WTC11 (cell line): ENCODE measurements around the gene DNM3. TPM values are rescaled to one million over a fixed set of nuclear protein-coding genes. Genes with fewer than 3 reads are reported as not detected.
A peak's percentile ranks its signal among the peaks of the same experiment; 100 is the strongest.

Source experiments
- ATAC-seq: fragments of 200-7000 bp; cut with Tn5 transposase; 2 replicates; pipeline ENCODE4 v1.10.0; 2021; ENCODE audit warnings: mild to moderate bottlenecking, moderate library complexity
- CTCF ChIA-PET: fragments of 300-600 bp; sonication (Branson Sonifier 250); formaldehyde crosslinking; loops from one replicate; lab custom pipeline; 2021; ENCODE audit warnings: antibody characterized with exemption; lab: Charles Lee
- POLR2A ChIA-PET: fragments of 350-600 bp; sonication (Branson Sonifier 250); formaldehyde crosslinking; loops from one replicate; lab custom pipeline; 2021; ENCODE audit warnings: antibody characterized with exemption; lab: Charles Lee
- DNase-seq: peaks from one replicate; pipeline ENCODE4 v3.0.0; 2021; ENCODE audit warnings: low spot score
- H3K27ac Mint-ChIP-seq: 2 replicates; pipeline ENCODE4 v1.8.0; 2021; ENCODE audit warnings: mixed read lengths
- H3K27me3 Mint-ChIP-seq: 2 replicates; pipeline ENCODE4 v1.8.0; 2021; ENCODE audit warnings: low read depth, mild to moderate bottlenecking, moderate library complexity, mixed read lengths
- H3K36me3 Mint-ChIP-seq: 2 replicates; pipeline ENCODE4 v1.8.0; 2021; ENCODE audit warnings: mixed read lengths
- H3K4me1 Mint-ChIP-seq: 2 replicates; pipeline ENCODE4 v1.8.0; 2022; ENCODE audit warnings: mixed read lengths
- H3K4me3 Mint-ChIP-seq: 2 replicates; pipeline ENCODE4 v1.8.0; 2021; ENCODE audit warnings: mild to moderate bottlenecking, moderate library complexity, mixed read lengths
- H3K9me3 Mint-ChIP-seq: 2 replicates; pipeline ENCODE4 v1.8.0; 2021; ENCODE audit warnings: mixed read lengths
- FOXK1 ChIP-seq: sonication (generic); formaldehyde crosslinking; IDR thresholded peaks from 2 replicates; pipeline ENCODE4 v1.8.0; 2022; ENCODE audit warnings: mild to moderate bottlenecking, moderate library complexity, missing genetic modification reagents
- FOXP1 ChIP-seq: sonication (generic); formaldehyde crosslinking; IDR thresholded peaks from 2 replicates; pipeline ENCODE4 v1.8.0; 2022; ENCODE audit warnings: missing genetic modification reagents, mild to moderate bottlenecking, moderate library complexity, borderline replicate concordance
- HMGA2 ChIP-seq: fragments of 250-450 bp; sonication (Bioruptor Pico); IDR thresholded peaks from 2 replicates; pipeline ENCODE4 v1.4.0; 2021; ENCODE audit warnings: mild to moderate bottlenecking, moderate library complexity
- IRF2 ChIP-seq: sonication (generic); formaldehyde crosslinking; IDR thresholded peaks from 2 replicates; pipeline ENCODE4 v1.8.0; 2022; ENCODE audit warnings: low read depth, missing genetic modification reagents, borderline replicate concordance
- JAZF1 ChIP-seq: fragments of 250-450 bp; sonication (Bioruptor Pico); IDR thresholded peaks from 2 replicates; pipeline ENCODE4 v1.9.0; 2021; ENCODE audit warnings: moderate library complexity, mild to moderate bottlenecking, inconsistent platforms
- NFE2L1 ChIP-seq: sonication (generic); formaldehyde crosslinking; IDR thresholded peaks from 2 replicates; pipeline ENCODE4 v1.8.1; 2023; ENCODE audit warnings: missing genetic modification reagents
- NFYB ChIP-seq: sonication (generic); formaldehyde crosslinking; conservative IDR thresholded peaks from 2 replicates; pipeline ENCODE4 v1.8.0; 2022; ENCODE audit warnings: low read depth, missing genetic modification reagents
- NR2C2 ChIP-seq: sonication (generic); formaldehyde crosslinking; IDR thresholded peaks from 2 replicates; pipeline ENCODE4 v1.8.0; 2022; ENCODE audit warnings: mild to moderate bottlenecking, missing genetic modification reagents
- SOX15 ChIP-seq: fragments of 250-450 bp; sonication (Bioruptor Pico); IDR thresholded peaks from 2 replicates; pipeline ENCODE4 v1.9.0; 2021; ENCODE audit warnings: mild to moderate bottlenecking
- total RNA-seq: library from RNA; stranded (reverse); gene quantifications from 3 replicates; pipeline ENCODE4 v1.2.3, GENCODE V29; 2021
- TF ChIP-seq, protein P1 (sequence below): sonication (generic); formaldehyde crosslinking; IDR thresholded peaks from 2 replicates; pipeline ENCODE4 v1.8.1; 2023; ENCODE audit warnings: mild to moderate bottlenecking, missing genetic modification reagents, moderate library complexity
- TF ChIP-seq, protein P2 (sequence below): fragments of 250-450 bp; sonication (Bioruptor Pico); IDR thresholded peaks from 2 replicates; pipeline ENCODE4 v1.9.0; 2021; ENCODE audit warnings: mild to moderate bottlenecking
- TF ChIP-seq, protein P3 (sequence below): sonication (generic); formaldehyde crosslinking; IDR thresholded peaks from 2 replicates; pipeline ENCODE4 v1.8.1; 2023; ENCODE audit warnings: mild to moderate bottlenecking, moderate library complexity, missing genetic modification reagents
- TF ChIP-seq, protein P4 (sequence below): sonication (generic); formaldehyde crosslinking; IDR thresholded peaks from 2 replicates; pipeline ENCODE4 v1.8.0; 2023; ENCODE audit warnings: missing genetic modification reagents, mild to moderate bottlenecking, borderline replicate concordance
- TF ChIP-seq, protein P5 (sequence below): sonication (generic); formaldehyde crosslinking; IDR thresholded peaks from 2 replicates; pipeline ENCODE4 v1.8.0; 2022; ENCODE audit warnings: mild to moderate bottlenecking, missing genetic modification reagents

Gene DNM3
- total RNA-seq, 1 experiment from 2014 or later = 1.9 TPM

DNA sequence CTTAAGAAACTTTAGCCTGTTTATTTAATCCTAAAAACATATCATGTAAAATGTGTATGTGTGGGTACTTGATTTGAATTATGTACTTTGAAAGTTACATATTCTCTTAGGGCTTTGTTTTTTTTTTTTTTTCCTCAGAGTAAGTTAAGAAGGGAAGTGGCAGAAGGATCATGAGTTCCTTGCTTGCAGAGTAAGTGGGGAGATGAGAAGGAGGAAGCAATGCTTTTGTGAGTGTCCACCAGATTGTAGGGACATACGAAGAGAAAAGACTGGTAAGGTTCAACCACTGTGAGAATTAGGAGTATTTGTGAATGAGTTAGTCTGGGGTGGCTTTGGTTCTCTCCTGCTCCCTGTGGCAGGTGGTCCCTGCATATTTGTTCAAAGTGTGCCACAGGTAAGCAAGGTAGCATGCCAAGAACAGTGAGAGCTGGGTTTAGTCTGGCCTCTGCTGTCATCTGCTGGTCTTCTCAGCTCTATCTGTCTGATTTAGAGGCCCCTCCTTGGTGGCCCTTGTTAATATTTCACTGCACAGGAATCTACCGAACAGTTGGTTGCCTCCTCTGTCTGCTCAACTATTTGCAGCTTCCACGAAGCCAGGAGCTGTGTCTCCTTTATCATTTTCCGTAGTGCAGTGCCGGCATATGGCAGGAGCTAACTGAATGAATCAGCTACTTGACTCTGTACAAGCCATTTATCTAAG, 9.5 kb downstream of the DNM3 start:
- DNase-seq = no peak
- no peak for TF ChIP-seq NFE2L1 (CRISPR knock-in tag)
- TF ChIP-seq IRF2 (CRISPR knock-in tag) = no peak
- TF ChIP-seq, protein P1, sequence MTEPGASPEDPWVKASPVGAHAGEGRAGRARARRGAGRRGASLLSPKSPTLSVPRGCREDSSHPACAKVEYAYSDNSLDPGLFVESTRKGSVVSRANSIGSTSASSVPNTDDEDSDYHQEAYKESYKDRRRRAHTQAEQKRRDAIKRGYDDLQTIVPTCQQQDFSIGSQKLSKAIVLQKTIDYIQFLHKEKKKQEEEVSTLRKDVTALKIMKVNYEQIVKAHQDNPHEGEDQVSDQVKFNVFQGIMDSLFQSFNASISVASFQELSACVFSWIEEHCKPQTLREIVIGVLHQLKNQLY (CRISPR knock-in tag) = no peak
- TF ChIP-seq, protein P2, sequence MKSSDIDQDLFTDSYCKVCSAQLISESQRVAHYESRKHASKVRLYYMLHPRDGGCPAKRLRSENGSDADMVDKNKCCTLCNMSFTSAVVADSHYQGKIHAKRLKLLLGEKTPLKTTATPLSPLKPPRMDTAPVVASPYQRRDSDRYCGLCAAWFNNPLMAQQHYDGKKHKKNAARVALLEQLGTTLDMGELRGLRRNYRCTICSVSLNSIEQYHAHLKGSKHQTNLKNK = no peak
- TF ChIP-seq, all 79 proteins: peak for 0
- Mint-ChIP-seq H3K9me3 (no peaks in the 10 kb centered on the region), H3K27ac (no peak overlapping the region), H3K36me3 (no peaks in the 10 kb centered on the region), H3K27me3 (no peaks in the 10 kb centered on the region), H3K4me1 (peaks cover 6% of the 10 kb centered on the region), H3K4me3 (no peak overlapping the region)
- POLR2A ChIA-PET = no interaction called here
- ATAC-seq = no peak
- CTCF ChIA-PET = interaction anchor here (0.7 to 3.2 kb wide), 3 partner anchors 9 to 152 kb away, joined by 3 to 15 read pairs (median 8); partner anchors contain the start of gene DNM3

DNA sequence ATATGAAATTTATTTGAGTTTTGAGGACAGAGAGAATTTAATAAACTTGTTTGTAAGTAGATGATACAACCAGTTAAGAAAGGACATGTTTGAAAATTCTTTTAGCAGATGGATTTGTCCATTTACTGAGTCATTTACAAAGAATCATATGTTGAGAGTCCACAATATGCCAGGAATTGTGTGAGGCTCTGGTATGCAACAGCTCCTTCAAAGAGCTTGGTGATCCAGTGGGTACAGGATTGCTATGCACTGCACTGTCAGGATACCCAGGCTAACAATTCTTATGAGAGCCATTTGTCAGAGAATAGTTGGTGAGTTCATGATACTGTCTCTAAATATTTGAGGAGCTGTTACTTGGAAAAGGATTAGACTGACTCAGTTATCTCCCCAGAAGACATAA, 11.0 kb downstream of the DNM3 start:
- Mint-ChIP-seq H3K36me3 (no peaks in the 10 kb centered on the region), H3K4me3 (no peak overlapping the region), H3K27ac (peak overlapping the region; percentile 7), H3K9me3 (peaks cover 3% of the 10 kb centered on the region), H3K27me3 (no peaks in the 10 kb centered on the region), H3K4me1 (peaks cover 6% of the 10 kb centered on the region)
- CTCF ChIA-PET = interaction anchor here (3.2 kb wide), 1 partner anchor 10 kb away, joined by 15 read pairs; the partner anchor contains the start of gene DNM3
- POLR2A ChIA-PET = interaction anchor here (1.7 kb wide), 1 partner anchor 11 kb away, joined by 6 read pairs; the partner anchor contains the start of gene DNM3
- ATAC-seq (no peak), DNase-seq (no peak)
- TF ChIP-seq FOXP1 (CRISPR knock-in tag) (no peak), FOXK1 (no peak)

DNA sequence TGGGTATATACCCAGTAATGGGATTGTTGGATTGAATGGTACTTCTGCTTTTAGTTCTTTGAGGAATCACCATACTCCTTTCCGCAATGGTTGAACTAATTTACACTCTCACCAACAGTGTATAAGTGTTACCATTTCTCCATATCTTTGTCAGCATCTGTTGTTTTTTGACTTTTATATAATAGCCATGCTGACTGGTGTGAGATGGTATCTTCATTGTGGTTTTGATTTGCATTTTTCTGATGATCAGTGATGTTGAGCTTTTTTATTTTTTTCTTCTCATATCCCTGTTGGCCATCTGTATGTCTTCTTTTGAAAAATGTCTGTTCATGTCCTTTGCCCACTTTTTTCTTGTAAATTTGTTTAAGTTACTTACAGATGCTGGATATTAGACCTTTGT, 14.1 kb downstream of the DNM3 start:
- Mint-ChIP-seq H3K27me3 (no peaks in the 10 kb centered on the region), H3K36me3 (no peaks in the 10 kb centered on the region), H3K27ac (no peak overlapping the region), H3K4me3 (no peak overlapping the region), H3K9me3 (peaks cover 7% of the 10 kb centered on the region), H3K4me1 (peaks cover 3% of the 10 kb centered on the region; the same call in 1 of the 2 replicates)
- no peak for TF ChIP-seq NR2C2 (CRISPR knock-in tag)
- no peak for DNase-seq
- CTCF ChIA-PET = no interaction called here
- POLR2A ChIA-PET = no interaction called here
- no peak for ATAC-seq

DNA sequence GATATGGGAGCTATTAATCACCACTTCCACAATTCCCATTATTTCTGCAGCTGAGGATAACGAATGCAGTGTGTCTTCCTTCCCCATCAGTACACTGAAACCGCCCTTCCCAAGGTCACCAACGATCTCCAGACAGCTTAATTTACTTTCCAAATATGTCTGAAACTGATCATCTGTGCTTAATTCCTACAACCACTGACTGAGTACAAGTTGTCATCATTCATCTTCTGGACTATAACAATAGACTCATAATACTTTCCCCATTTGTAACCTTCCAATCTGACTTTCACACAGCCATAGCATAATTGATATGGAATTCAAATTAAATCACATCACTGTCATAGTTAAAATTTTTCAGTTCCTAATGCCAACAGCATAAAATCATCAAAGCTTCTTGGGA, 17.4 kb downstream of the DNM3 start:
- POLR2A ChIA-PET = interaction anchor here (0.8 kb wide), 1 partner anchor 79 kb away, joined by 3 read pairs; no protein-coding TSS in a partner anchor
- no peak overlapping the region for H3K27ac Mint-ChIP-seq
- H3K36me3 Mint-ChIP-seq = no peaks in the 10 kb centered on the region
- CTCF ChIA-PET = no interaction called here
- no peak overlapping the region for H3K4me3 Mint-ChIP-seq
- H3K27me3 Mint-ChIP-seq = no peaks in the 10 kb centered on the region
- H3K4me1 Mint-ChIP-seq = no peaks in the 10 kb centered on the region
- ATAC-seq (no peak), DNase-seq (no peak)
- H3K9me3 Mint-ChIP-seq = peaks cover 7% of the 10 kb centered on the region
- no peak for TF ChIP-seq HMGA2 (CRISPR knock-in tag)
- no peak for TF ChIP-seq NFYB (CRISPR knock-in tag)
- TF ChIP-seq, protein P3, sequence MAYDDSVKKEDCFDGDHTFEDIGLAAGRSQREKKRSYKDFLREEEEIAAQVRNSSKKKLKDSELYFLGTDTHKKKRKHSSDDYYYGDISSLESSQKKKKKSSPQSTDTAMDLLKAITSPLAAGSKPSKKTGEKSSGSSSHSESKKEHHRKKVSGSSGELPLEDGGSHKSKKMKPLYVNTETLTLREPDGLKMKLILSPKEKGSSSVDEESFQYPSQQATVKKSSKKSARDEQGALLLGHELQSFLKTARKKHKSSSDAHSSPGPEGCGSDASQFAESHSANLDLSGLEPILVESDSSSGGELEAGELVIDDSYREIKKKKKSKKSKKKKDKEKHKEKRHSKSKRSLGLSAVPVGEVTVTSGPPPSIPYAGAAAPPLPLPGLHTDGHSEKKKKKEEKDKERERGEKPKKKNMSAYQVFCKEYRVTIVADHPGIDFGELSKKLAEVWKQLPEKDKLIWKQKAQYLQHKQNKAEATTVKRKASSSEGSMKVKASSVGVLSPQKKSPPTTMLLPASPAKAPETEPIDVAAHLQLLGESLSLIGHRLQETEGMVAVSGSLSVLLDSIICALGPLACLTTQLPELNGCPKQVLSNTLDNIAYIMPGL (CRISPR knock-in tag) = no peak
- TF ChIP-seq, protein P4, sequence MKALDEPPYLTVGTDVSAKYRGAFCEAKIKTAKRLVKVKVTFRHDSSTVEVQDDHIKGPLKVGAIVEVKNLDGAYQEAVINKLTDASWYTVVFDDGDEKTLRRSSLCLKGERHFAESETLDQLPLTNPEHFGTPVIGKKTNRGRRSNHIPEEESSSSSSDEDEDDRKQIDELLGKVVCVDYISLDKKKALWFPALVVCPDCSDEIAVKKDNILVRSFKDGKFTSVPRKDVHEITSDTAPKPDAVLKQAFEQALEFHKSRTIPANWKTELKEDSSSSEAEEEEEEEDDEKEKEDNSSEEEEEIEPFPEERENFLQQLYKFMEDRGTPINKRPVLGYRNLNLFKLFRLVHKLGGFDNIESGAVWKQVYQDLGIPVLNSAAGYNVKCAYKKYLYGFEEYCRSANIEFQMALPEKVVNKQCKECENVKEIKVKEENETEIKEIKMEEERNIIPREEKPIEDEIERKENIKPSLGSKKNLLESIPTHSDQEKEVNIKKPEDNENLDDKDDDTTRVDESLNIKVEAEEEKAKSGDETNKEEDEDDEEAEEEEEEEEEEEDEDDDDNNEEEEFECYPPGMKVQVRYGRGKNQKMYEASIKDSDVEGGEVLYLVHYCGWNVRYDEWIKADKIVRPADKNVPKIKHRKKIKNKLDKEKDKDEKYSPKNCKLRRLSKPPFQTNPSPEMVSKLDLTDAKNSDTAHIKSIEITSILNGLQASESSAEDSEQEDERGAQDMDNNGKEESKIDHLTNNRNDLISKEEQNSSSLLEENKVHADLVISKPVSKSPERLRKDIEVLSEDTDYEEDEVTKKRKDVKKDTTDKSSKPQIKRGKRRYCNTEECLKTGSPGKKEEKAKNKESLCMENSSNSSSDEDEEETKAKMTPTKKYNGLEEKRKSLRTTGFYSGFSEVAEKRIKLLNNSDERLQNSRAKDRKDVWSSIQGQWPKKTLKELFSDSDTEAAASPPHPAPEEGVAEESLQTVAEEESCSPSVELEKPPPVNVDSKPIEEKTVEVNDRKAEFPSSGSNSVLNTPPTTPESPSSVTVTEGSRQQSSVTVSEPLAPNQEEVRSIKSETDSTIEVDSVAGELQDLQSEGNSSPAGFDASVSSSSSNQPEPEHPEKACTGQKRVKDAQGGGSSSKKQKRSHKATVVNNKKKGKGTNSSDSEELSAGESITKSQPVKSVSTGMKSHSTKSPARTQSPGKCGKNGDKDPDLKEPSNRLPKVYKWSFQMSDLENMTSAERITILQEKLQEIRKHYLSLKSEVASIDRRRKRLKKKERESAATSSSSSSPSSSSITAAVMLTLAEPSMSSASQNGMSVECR (CRISPR knock-in tag) = no peak
- TF ChIP-seq SOX15 (CRISPR knock-in tag) = no peak
- no peak for TF ChIP-seq JAZF1 (CRISPR knock-in tag)
- TF ChIP-seq, protein P5, sequence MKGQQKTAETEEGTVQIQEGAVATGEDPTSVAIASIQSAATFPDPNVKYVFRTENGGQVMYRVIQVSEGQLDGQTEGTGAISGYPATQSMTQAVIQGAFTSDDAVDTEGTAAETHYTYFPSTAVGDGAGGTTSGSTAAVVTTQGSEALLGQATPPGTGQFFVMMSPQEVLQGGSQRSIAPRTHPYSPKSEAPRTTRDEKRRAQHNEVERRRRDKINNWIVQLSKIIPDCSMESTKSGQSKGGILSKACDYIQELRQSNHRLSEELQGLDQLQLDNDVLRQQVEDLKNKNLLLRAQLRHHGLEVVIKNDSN = no peak
- TF ChIP-seq IRF2 (CRISPR knock-in tag) = no peak
